ENCODE measurements around the gene RASGRF2.
"Not testable (repeated sequence)": the region's sequence is repeated elsewhere in the genome, so short reads cannot be mapped to it uniquely, and the experiment has no call there.

Gene RASGRF2

GRCh38 chr5:81023261-81023970 is 63.3 kb downstream of the RASGRF2 start:
- H3K36me3 ChIP-seq (ENCODE audit: insufficient read depth, low read length), result no peaks in the 10 kb centered on the region
- no peaks in the 10 kb centered on the region for H3K27me3 ChIP-seq (ENCODE audit: insufficient read depth, low read length, poor library complexity, severe bottlenecking)
- no peaks in the 10 kb centered on the region for H3K79me2 ChIP-seq (ENCODE audit: insufficient read depth, low read length)
- H2AFZ ChIP-seq (ENCODE audit: low read length), result no peak overlapping the region
- H3K4me2 ChIP-seq (ENCODE audit: low read depth, low read length, poor library complexity, severe bottlenecking), result no peak overlapping the region
- no peaks in the 10 kb centered on the region for H4K20me1 ChIP-seq (ENCODE audit: insufficient read depth, low read length, poor library complexity, severe bottlenecking)
- no peaks in the 10 kb centered on the region for H3F3A ChIP-seq (ENCODE audit: low read depth)
- no peak for TF ChIP-seq EZH2phosphoT487 (IDR thresholded peaks at IDR 0.05; ENCODE audit: borderline replicate concordance)
- H3K4me1 ChIP-seq (ENCODE audit: insufficient read depth, low read length, poor library complexity, severe bottlenecking), result no peaks in the 10 kb centered on the region
- no peaks in the 10 kb centered on the region for H3K9me3 ChIP-seq (ENCODE audit: insufficient read depth, low read depth, low read length)
- no peak overlapping the region for H3K9ac ChIP-seq (ENCODE audit: low read depth, low read length, poor library complexity, severe bottlenecking)
- H3K4me3 ChIP-seq (ENCODE audit: low read length, poor library complexity, severe bottlenecking), result no peak overlapping the region
- no peaks in the 10 kb centered on the region for H3K9me2 ChIP-seq (replicated peaks; ENCODE audit: low read depth, low read length)

DNA sequence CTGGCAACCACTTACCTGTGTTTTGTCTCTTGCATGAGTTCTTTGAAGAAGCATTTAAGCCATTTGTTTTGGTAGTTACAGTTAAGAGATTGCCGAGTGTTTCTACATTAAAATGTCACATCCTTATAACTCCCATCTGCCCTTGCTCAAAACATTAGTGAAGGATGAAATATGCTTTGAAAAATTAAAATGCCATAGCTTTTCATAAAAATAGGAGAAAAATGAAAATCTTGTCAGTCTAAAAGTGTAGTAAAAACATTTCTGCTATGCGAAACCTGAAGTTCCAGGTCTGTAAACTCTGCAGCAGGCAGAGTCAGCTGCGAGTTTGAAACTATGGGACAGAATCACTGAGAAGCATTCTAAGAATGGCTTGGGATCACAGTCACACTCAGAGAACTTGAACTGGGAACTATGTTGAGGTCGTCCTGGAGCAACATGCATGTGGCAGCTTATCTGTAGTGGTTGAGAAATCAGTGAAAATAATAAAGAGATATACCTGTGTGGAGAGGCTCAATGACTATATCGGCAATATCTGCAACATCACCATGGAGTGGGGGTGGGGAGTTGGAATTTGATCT is 67.4 kb downstream of the RASGRF2 start:
- Histone ChIP-seq H3K4me1 (ENCODE audit: insufficient read depth, low read length, poor library complexity, severe bottlenecking) (no peaks in the 10 kb centered on the region), H3K27me3 (ENCODE audit: insufficient read depth, low read length, poor library complexity, severe bottlenecking) (no peaks in the 10 kb centered on the region), H3F3A (ENCODE audit: low read depth) (no peaks in the 10 kb centered on the region), H3K4me3 (ENCODE audit: low read length, poor library complexity, severe bottlenecking) (no peak overlapping the region), H3K36me3 (ENCODE audit: insufficient read depth, low read length) (no peaks in the 10 kb centered on the region), H3K9ac (ENCODE audit: low read depth, low read length, poor library complexity, severe bottlenecking) (no peak overlapping the region), H3K9me2 (replicated peaks; ENCODE audit: low read depth, low read length) (no peaks in the 10 kb centered on the region), H3K79me2 (ENCODE audit: insufficient read depth, low read length) (no peaks in the 10 kb centered on the region), H3K4me2 (ENCODE audit: low read depth, low read length, poor library complexity, severe bottlenecking) (no peak overlapping the region), H4K20me1 (ENCODE audit: insufficient read depth, low read length, poor library complexity, severe bottlenecking) (no peaks in the 10 kb centered on the region), H2AFZ (ENCODE audit: low read length) (no peak overlapping the region), H3K9me3 (ENCODE audit: insufficient read depth, low read depth, low read length) (no peaks in the 10 kb centered on the region)
- no peak for TF ChIP-seq CTCF (conservative IDR thresholded peaks at IDR 0.05; ENCODE audit: low read length)
- no peak for TF ChIP-seq EZH2phosphoT487 (IDR thresholded peaks at IDR 0.05; ENCODE audit: borderline replicate concordance)

DNA sequence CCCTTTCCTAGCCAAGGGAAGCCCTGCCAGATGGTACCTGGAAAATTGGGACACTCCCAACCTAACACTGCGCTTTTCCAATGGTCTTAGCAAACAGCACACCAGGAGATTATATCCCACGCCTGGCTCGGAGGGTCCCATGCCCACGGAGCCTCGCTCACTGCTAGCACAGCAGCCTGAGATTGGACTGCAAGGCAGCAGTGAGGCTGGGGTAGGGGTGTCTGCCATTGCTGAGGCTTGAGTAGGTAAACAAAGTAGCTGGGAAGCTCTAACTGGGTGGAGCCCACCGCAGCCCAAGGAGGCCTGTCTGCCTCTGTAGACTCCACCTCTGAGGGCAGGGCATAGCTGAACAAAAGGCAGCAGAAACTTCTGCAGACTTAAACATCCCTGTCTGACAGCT is 68.7 kb downstream of the RASGRF2 start:
- H2AFZ ChIP-seq (ENCODE audit: low read length); H3K27me3 ChIP-seq (ENCODE audit: insufficient read depth, low read length, poor library complexity, severe bottlenecking); H3K4me2 ChIP-seq (ENCODE audit: low read depth, low read length, poor library complexity, severe bottlenecking); H3K36me3 ChIP-seq (ENCODE audit: insufficient read depth, low read length); H4K20me1 ChIP-seq (ENCODE audit: insufficient read depth, low read length, poor library complexity, severe bottlenecking); H3F3A ChIP-seq (ENCODE audit: low read depth); H3K4me1 ChIP-seq (ENCODE audit: insufficient read depth, low read length, poor library complexity, severe bottlenecking); H3K9ac ChIP-seq (ENCODE audit: low read depth, low read length, poor library complexity, severe bottlenecking); H3K4me3 ChIP-seq (ENCODE audit: low read length, poor library complexity, severe bottlenecking); H3K79me2 ChIP-seq (ENCODE audit: insufficient read depth, low read length); H3K9me3 ChIP-seq (ENCODE audit: insufficient read depth, low read depth, low read length); H3K9me2 ChIP-seq (replicated peaks; ENCODE audit: low read depth, low read length): not testable (repeated sequence)

GRCh38 chr5:81029736-81030135 is 69.6 kb downstream of the RASGRF2 start:
- not testable (repeated sequence) for H3K4me3 ChIP-seq (ENCODE audit: low read length, poor library complexity, severe bottlenecking); H3K27me3 ChIP-seq (ENCODE audit: insufficient read depth, low read length, poor library complexity, severe bottlenecking); H3F3A ChIP-seq (ENCODE audit: low read depth); H4K20me1 ChIP-seq (ENCODE audit: insufficient read depth, low read length, poor library complexity, severe bottlenecking); H3K9me2 ChIP-seq (replicated peaks; ENCODE audit: low read depth, low read length); H3K4me2 ChIP-seq (ENCODE audit: low read depth, low read length, poor library complexity, severe bottlenecking); H3K4me1 ChIP-seq (ENCODE audit: insufficient read depth, low read length, poor library complexity, severe bottlenecking); H3K9me3 ChIP-seq (ENCODE audit: insufficient read depth, low read depth, low read length); H3K9ac ChIP-seq (ENCODE audit: low read depth, low read length, poor library complexity, severe bottlenecking); H2AFZ ChIP-seq (ENCODE audit: low read length); H3K36me3 ChIP-seq (ENCODE audit: insufficient read depth, low read length); H3K79me2 ChIP-seq (ENCODE audit: insufficient read depth, low read length)

DNA sequence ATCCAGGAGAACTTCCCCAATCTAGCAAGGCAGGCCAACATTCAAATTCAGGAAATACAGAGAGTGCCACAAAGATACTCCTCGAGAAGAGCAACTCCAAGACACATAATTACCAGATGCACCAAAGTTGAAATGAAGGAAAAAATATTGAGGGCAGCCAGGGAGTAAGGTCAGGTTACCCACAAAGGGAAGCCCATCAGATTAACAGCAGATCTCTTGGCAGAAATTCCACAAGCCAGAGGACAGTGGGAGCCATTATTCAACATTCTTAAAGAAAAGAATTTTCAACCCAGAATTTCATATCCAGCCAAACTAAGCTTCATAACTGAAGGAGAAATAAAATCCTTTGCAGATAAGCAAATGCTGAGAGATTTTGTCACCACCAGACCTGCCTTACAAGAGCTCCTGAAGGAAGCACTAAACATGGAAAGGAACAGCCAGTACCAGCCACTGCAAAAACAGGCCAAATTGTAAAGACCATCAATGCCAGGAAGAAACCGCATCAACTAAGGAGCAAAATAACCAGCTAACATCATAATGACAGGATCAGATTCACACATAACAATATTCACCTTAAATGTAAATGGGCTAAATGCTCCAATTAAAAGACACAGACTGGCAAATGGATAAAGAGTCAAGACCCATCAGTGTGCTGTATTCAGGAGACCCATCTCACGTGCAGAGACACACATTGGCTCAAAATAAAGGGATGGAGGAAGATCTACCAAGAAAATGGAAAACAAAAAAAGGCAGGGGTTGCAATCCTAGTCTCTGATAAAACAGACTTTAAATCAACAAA is 70.3 kb downstream of the RASGRF2 start:
- H3K4me2 ChIP-seq (ENCODE audit: low read depth, low read length, poor library complexity, severe bottlenecking); H3K4me3 ChIP-seq (ENCODE audit: low read length, poor library complexity, severe bottlenecking); H3K27me3 ChIP-seq (ENCODE audit: insufficient read depth, low read length, poor library complexity, severe bottlenecking); H3F3A ChIP-seq (ENCODE audit: low read depth); H3K36me3 ChIP-seq (ENCODE audit: insufficient read depth, low read length); H2AFZ ChIP-seq (ENCODE audit: low read length); H3K9me2 ChIP-seq (replicated peaks; ENCODE audit: low read depth, low read length); H3K79me2 ChIP-seq (ENCODE audit: insufficient read depth, low read length); H3K9me3 ChIP-seq (ENCODE audit: insufficient read depth, low read depth, low read length); H3K4me1 ChIP-seq (ENCODE audit: insufficient read depth, low read length, poor library complexity, severe bottlenecking); H3K9ac ChIP-seq (ENCODE audit: low read depth, low read length, poor library complexity, severe bottlenecking); H4K20me1 ChIP-seq (ENCODE audit: insufficient read depth, low read length, poor library complexity, severe bottlenecking): not testable (repeated sequence)

Measured in Loucy (cell line).